ENCODE results near the gene PITPNB. TPM values are rescaled to one million over a fixed set of nuclear protein-coding genes. Genes with fewer than 3 reads are reported as not detected.

Gene PITPNB
- total RNA-seq, 2 donors from 2014 or later = 59.6 to 68.2 TPM

DNA sequence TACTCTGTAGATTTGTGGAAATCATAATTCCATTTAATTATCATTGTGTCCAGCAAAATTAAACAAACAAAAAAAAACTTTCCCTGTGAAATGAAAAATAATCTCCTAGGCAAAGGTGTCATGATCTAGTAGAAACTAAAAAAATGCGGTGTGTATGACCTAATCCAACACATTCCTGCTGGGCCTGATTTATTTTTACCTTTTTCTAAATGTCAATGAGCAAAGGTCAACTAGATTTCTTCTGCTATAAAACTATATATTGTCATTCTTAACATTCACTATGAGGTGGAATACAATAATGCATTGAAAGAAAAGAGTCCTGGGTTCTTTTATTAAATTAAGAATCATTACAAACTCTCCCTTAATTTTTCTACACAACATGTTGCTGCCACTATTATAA is 60.4 kb downstream of the PITPNB start:
- peaks cover 52% of the 10 kb centered on the region for H3K36me3 Mint-ChIP-seq (ENCODE audit: low read depth)
- Histone ChIP-seq H3K9ac (ENCODE audit: extremely low read depth, low read length, poor library complexity, severe bottlenecking) (no peak overlapping the region), H3K27ac (ENCODE audit: low read depth, low read length) (no peak overlapping the region), H3K4me3 (ENCODE audit: low read length) (no peak overlapping the region), H3K36me3 (ENCODE audit: control insufficient read depth, insufficient read depth, low read length) (peaks cover 86% of the 10 kb centered on the region), H3K9me3 (ENCODE audit: control insufficient read depth, low read length) (no peaks in the 10 kb centered on the region), H3K27me3 (ENCODE audit: control insufficient read depth, insufficient read depth, low read length, poor library complexity, severe bottlenecking) (no peaks in the 10 kb centered on the region), H3K4me1 (ENCODE audit: control insufficient read depth, insufficient read depth, low read length) (peaks cover 9% of the 10 kb centered on the region)
- 83 to 100% methylated on average over 1 of the region's 1 CpG for WGBS, 2 experiments (ENCODE audit: insufficient coverage in 1 of 2, insufficient read length in 1 of 2)
- H3K9me3 Mint-ChIP-seq = no peaks in the 10 kb centered on the region
- H3K27me3 Mint-ChIP-seq (ENCODE audit: insufficient read depth) = no peaks in the 10 kb centered on the region
- no peak overlapping the region for H3K4me3 Mint-ChIP-seq
- peaks cover 38% of the 10 kb centered on the region for H3K4me1 Mint-ChIP-seq
- no peak for DNase-seq
- no peak overlapping the region for H3K27ac Mint-ChIP-seq
- TF ChIP-seq, protein P1, sequence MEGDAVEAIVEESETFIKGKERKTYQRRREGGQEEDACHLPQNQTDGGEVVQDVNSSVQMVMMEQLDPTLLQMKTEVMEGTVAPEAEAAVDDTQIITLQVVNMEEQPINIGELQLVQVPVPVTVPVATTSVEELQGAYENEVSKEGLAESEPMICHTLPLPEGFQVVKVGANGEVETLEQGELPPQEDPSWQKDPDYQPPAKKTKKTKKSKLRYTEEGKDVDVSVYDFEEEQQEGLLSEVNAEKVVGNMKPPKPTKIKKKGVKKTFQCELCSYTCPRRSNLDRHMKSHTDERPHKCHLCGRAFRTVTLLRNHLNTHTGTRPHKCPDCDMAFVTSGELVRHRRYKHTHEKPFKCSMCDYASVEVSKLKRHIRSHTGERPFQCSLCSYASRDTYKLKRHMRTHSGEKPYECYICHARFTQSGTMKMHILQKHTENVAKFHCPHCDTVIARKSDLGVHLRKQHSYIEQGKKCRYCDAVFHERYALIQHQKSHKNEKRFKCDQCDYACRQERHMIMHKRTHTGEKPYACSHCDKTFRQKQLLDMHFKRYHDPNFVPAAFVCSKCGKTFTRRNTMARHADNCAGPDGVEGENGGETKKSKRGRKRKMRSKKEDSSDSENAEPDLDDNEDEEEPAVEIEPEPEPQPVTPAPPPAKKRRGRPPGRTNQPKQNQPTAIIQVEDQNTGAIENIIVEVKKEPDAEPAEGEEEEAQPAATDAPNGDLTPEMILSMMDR (conservative IDR thresholded peaks at IDR 0.05) = no peak

DNA sequence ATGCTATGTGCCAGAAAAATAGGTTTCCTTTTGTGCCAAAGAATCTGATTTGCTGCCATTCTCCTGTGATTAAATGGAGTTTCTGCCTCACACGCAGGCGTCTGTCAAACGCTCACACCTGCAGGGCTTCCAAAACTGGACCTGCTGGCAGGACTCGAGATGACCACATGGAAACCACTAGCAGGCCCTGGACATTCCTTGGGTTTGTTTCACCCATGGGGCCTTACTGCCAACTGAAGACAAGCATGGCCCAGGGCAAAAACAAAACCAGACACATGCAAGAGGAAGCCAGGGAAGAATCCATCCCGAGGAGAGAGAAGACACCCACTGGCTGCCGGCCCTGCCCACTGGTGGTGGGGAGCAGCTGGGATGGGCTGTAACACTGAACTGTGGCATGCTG is 61.6 kb downstream of the PITPNB start:
- Histone ChIP-seq H3K4me3 (ENCODE audit: low read length) (no peak overlapping the region), H3K9me3 (ENCODE audit: control insufficient read depth, low read length) (no peaks in the 10 kb centered on the region), H3K36me3 (ENCODE audit: control insufficient read depth, insufficient read depth, low read length) (peaks cover 92% of the 10 kb centered on the region), H3K9ac (ENCODE audit: extremely low read depth, low read length, poor library complexity, severe bottlenecking) (no peak overlapping the region), H3K4me1 (ENCODE audit: control insufficient read depth, insufficient read depth, low read length) (peaks cover 14% of the 10 kb centered on the region), H3K27ac (ENCODE audit: low read depth, low read length) (no peak overlapping the region), H3K27me3 (ENCODE audit: control insufficient read depth, insufficient read depth, low read length, poor library complexity, severe bottlenecking) (no peaks in the 10 kb centered on the region)
- TF ChIP-seq, protein P1 (conservative IDR thresholded peaks at IDR 0.05) = no peak
- no peak for DNase-seq
- peaks cover 59% of the 10 kb centered on the region for H3K36me3 Mint-ChIP-seq (ENCODE audit: low read depth)
- no peak overlapping the region for H3K4me3 Mint-ChIP-seq
- H3K9me3 Mint-ChIP-seq = no peaks in the 10 kb centered on the region
- peaks cover 37% of the 10 kb centered on the region for H3K4me1 Mint-ChIP-seq
- WGBS, 2 experiments (ENCODE audit: insufficient coverage in 1 of 2, insufficient read length in 1 of 2) = 89 to 95% methylated on average over 6 of the region's 6 CpGs
- H3K27ac Mint-ChIP-seq = no peak overlapping the region
- no peaks in the 10 kb centered on the region for H3K27me3 Mint-ChIP-seq (ENCODE audit: insufficient read depth)

DNA sequence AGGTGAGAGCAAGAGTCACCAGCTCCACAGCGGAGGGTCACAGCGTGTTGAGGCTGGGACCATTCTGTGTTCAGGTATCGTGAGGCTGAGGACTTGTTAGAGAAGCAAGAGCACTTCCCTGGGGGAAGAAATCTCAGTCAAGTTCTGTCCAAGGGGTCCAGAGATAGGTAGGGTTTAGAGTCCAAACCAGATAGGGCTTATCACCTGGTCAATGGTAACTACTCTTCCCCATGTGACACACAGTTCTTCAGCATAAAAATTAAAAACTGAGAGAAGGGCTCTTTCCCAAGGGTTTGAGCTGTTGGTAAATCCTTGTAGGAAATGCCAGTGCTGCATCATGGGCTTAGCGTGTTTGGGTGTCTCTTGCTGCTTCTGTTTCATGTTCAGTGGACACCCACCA is 62.7 kb downstream of the PITPNB start:
- no peak overlapping the region for H3K9ac ChIP-seq (ENCODE audit: extremely low read depth, low read length, poor library complexity, severe bottlenecking)
- Mint-ChIP-seq H3K4me3 (no peak overlapping the region), H3K36me3 (ENCODE audit: low read depth) (peaks cover 57% of the 10 kb centered on the region), H3K27me3 (ENCODE audit: insufficient read depth) (no peaks in the 10 kb centered on the region), H3K9me3 (no peaks in the 10 kb centered on the region), H3K27ac (no peak overlapping the region), H3K4me1 (peaks cover 46% of the 10 kb centered on the region)
- no peaks in the 10 kb centered on the region for H3K9me3 ChIP-seq (ENCODE audit: control insufficient read depth, low read length)
- peaks cover 22% of the 10 kb centered on the region for H3K4me1 ChIP-seq (ENCODE audit: control insufficient read depth, insufficient read depth, low read length)
- no peak overlapping the region for H3K4me3 ChIP-seq (ENCODE audit: low read length)
- no peak for DNase-seq
- no peaks in the 10 kb centered on the region for H3K27me3 ChIP-seq (ENCODE audit: control insufficient read depth, insufficient read depth, low read length, poor library complexity, severe bottlenecking)
- H3K36me3 ChIP-seq (ENCODE audit: control insufficient read depth, insufficient read depth, low read length) = peaks cover 85% of the 10 kb centered on the region
- TF ChIP-seq, protein P1 (conservative IDR thresholded peaks at IDR 0.05) = no peak
- WGBS, 2 experiments (ENCODE audit: insufficient coverage in 1 of 2, insufficient read length in 1 of 2) = 95 to 100% methylated on average over 3 to 4 of the region's 4 CpGs
- H3K27ac ChIP-seq (ENCODE audit: low read depth, low read length) = no peak overlapping the region
